Neural cell (in vitro differentiated cells): ENCODE results near the gene DOK5. TPM values are rescaled to one million over a fixed set of nuclear protein-coding genes. Genes with fewer than 3 reads are reported as not detected.

ENCODE experiments used
- H2AFZ ChIP-seq: fragments of 200-600, 300-800 bp; sonication (generic), shearing (Covaris generic); 2 replicates; pipeline ENCODE4 v1.6.0; 2014; ENCODE audit warnings: low read depth, mild to moderate bottlenecking, antibody characterized with exemption, low read length, moderate library complexity
- H3F3A ChIP-seq: fragments of 200-600 bp; shearing (Covaris generic); 2 replicates; pipeline ENCODE4 v1.6.1; 2016; ENCODE audit warnings: mild to moderate bottlenecking, moderate library complexity, mixed read lengths, antibody characterized with exemption, low read length; ENCODE audit not compliant: insufficient read depth, poor library complexity, severe bottlenecking
- H3K27ac ChIP-seq: fragments of 200-600, 300-800 bp; sonication (generic), shearing (Covaris generic); 2 replicates; pipeline ENCODE4 v1.5.1; 2014; ENCODE audit warnings: mild to moderate bottlenecking, low read length, moderate library complexity
- H3K27me3 ChIP-seq: fragments of 300-800, 200-600 bp; sonication (generic), shearing (Covaris generic); 2 replicates; pipeline ENCODE4 v1.6.0; 2014; ENCODE audit warnings: mild to moderate bottlenecking, low read depth, low read length, moderate library complexity; ENCODE audit not compliant: insufficient read depth
- H3K36me3 ChIP-seq: fragments of 300-800, 200-600 bp; sonication (generic), shearing (Covaris generic); 2 replicates; pipeline ENCODE4 v1.5.1; 2014; ENCODE audit warnings: mild to moderate bottlenecking, antibody characterized with exemption, low read length, moderate library complexity; ENCODE audit not compliant: insufficient read depth
- H3K4me2 ChIP-seq: fragments of 300-800, 200-600 bp; sonication (generic), shearing (Covaris generic); 2 replicates; pipeline ENCODE4 v1.6.0; 2014; ENCODE audit warnings: mild to moderate bottlenecking, low read length
- H3K4me3 ChIP-seq: fragments of 300-800, 200-600 bp; sonication (generic), shearing (Covaris generic); 2 replicates; pipeline ENCODE4 v1.5.1; 2014; ENCODE audit warnings: mild to moderate bottlenecking, low read length, moderate library complexity
- H3K79me2 ChIP-seq: fragments of 200-600 bp; shearing (Covaris generic); replicated peaks from 2 replicates; pipeline ENCODE4 v1.6.0; 2014; ENCODE audit warnings: mild to moderate bottlenecking, low read length, moderate library complexity; ENCODE audit not compliant: insufficient read depth
- H3K9ac ChIP-seq: fragments of 300-800, 200-600 bp; sonication (generic), shearing (Covaris generic); 2 replicates; pipeline ENCODE4 v1.6.1; 2016; ENCODE audit warnings: mild to moderate bottlenecking, low read length, mixed read lengths
- H3K9me2 ChIP-seq: fragments of 200-600 bp; shearing (Covaris generic); 2 replicates; pipeline ENCODE4 v1.6.1; 2016; ENCODE audit warnings: mild to moderate bottlenecking, low read length, mixed read lengths; ENCODE audit not compliant: insufficient read depth
- H3K9me3 ChIP-seq: fragments of 200-600, 300-800 bp; sonication (generic), shearing (Covaris generic); 2 replicates; pipeline ENCODE4 v1.6.1; 2016; ENCODE audit warnings: mild to moderate bottlenecking, mixed run types, low read length, moderate library complexity, mixed read lengths
- H4K20me1 ChIP-seq: fragments of 200-600 bp; shearing (Covaris generic); 2 replicates; pipeline ENCODE4 v1.6.1; 2016; ENCODE audit warnings: mild to moderate bottlenecking, mixed run types; ENCODE audit not compliant: insufficient read depth
- EP300 ChIP-seq: fragments of 450-650 bp; conservative IDR thresholded peaks from 2 replicates; pipeline ENCODE4 v1.6.1; 2014; ENCODE audit warnings: antibody characterized with exemption, mild to moderate bottlenecking, moderate library complexity; ENCODE audit not compliant: poor library complexity, severe bottlenecking
- EZH2 ChIP-seq: fragments of 200-600, 300-800 bp; shearing (Covaris generic), sonication (generic); IDR thresholded peaks from 2 replicates; pipeline ENCODE4 v1.6.1; 2014; ENCODE audit warnings: antibody characterized with exemption, low read length, borderline replicate concordance, mild to moderate bottlenecking; ENCODE audit not compliant: insufficient read depth, poor library complexity, severe bottlenecking
- MXI1 ChIP-seq: fragments of 450-650 bp; conservative IDR thresholded peaks from 2 replicates; pipeline ENCODE4 v1.6.1; 2014; ENCODE audit warnings: antibody characterized with exemption, mild to moderate bottlenecking; ENCODE audit not compliant: poor library complexity, severe bottlenecking
- POLR2AphosphoS5 ChIP-seq: IDR thresholded peaks from 2 replicates; pipeline ENCODE4 v1.6.1; 2012
- RAD21 ChIP-seq: fragments of 450-650 bp; conservative IDR thresholded peaks from 2 replicates; pipeline ENCODE4 v1.6.1; 2014; ENCODE audit warnings: antibody characterized with exemption, mild to moderate bottlenecking, moderate library complexity
- SMC3 ChIP-seq: fragments of 450-650 bp; conservative IDR thresholded peaks from 2 replicates; pipeline ENCODE4 v1.6.1; 2014; ENCODE audit warnings: antibody characterized with exemption, mild to moderate bottlenecking, moderate library complexity; ENCODE audit not compliant: poor library complexity
- TAF1 ChIP-seq: IDR thresholded peaks from 2 replicates; pipeline ENCODE4 v1.6.1; 2012; ENCODE audit warnings: low read depth
- polyA plus RNA-seq: library from polyadenylated mRNA; depleted of rRNA; stranded (reverse); fragments of >200 nt; gene quantifications from 2 replicates; pipeline ENCODE4 v1.2.3, GENCODE V29; 2014
- TF ChIP-seq, protein P1 (sequence below): IDR thresholded peaks from 2 replicates; pipeline ENCODE4 v1.6.1; 2012; ENCODE audit warnings: borderline replicate concordance
- TF ChIP-seq, protein P2 (sequence below): fragments of 450-650 bp; IDR thresholded peaks from 2 replicates; pipeline ENCODE4 v1.5.1; 2014; ENCODE audit warnings: antibody characterized with exemption, mild to moderate bottlenecking, moderate library complexity; ENCODE audit not compliant: poor library complexity, severe bottlenecking

The DOK5 gene
- polyA plus RNA-seq, 1 donor from 2014 or later: 4.6 TPM

DNA sequence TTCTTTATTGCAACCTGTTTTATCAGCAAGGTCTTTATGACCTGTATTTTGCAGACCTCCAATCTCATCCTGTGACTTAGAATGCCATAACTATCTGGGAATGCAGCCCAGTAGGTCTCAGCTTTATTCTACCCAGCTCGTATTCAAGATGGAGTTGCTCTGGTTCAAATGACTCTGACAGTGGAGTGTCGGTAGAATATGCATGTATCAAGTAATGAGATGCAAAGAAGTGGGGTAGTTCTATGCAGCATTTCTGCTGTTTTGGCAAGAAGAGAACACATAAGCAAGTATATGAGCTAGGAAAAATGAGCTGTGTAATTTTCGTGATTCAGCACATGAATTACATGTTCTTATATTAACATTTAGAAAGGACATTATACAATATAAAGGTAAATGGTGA lies 185.9 kb downstream of the DOK5 start:
- no peak overlapping the region for H2AFZ ChIP-seq
- no peaks in the 10 kb centered on the region for H3K9me2 ChIP-seq
- H3K9me3 ChIP-seq: no peaks in the 10 kb centered on the region
- no peaks in the 10 kb centered on the region for H4K20me1 ChIP-seq
- no peak overlapping the region for H3K4me2 ChIP-seq
- TF ChIP-seq POLR2AphosphoS5 (no peak), SMC3 (no peak), TAF1 (no peak)
- TF ChIP-seq, protein P1, sequence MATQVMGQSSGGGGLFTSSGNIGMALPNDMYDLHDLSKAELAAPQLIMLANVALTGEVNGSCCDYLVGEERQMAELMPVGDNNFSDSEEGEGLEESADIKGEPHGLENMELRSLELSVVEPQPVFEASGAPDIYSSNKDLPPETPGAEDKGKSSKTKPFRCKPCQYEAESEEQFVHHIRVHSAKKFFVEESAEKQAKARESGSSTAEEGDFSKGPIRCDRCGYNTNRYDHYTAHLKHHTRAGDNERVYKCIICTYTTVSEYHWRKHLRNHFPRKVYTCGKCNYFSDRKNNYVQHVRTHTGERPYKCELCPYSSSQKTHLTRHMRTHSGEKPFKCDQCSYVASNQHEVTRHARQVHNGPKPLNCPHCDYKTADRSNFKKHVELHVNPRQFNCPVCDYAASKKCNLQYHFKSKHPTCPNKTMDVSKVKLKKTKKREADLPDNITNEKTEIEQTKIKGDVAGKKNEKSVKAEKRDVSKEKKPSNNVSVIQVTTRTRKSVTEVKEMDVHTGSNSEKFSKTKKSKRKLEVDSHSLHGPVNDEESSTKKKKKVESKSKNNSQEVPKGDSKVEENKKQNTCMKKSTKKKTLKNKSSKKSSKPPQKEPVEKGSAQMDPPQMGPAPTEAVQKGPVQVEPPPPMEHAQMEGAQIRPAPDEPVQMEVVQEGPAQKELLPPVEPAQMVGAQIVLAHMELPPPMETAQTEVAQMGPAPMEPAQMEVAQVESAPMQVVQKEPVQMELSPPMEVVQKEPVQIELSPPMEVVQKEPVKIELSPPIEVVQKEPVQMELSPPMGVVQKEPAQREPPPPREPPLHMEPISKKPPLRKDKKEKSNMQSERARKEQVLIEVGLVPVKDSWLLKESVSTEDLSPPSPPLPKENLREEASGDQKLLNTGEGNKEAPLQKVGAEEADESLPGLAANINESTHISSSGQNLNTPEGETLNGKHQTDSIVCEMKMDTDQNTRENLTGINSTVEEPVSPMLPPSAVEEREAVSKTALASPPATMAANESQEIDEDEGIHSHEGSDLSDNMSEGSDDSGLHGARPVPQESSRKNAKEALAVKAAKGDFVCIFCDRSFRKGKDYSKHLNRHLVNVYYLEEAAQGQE: no peak
- no peaks in the 10 kb centered on the region for H3K79me2 ChIP-seq
- H3K27me3 ChIP-seq: no peaks in the 10 kb centered on the region
- H3F3A ChIP-seq: no peaks in the 10 kb centered on the region
- no peaks in the 10 kb centered on the region for H3K36me3 ChIP-seq
- no peak overlapping the region for H3K9ac ChIP-seq
- H3K4me3 ChIP-seq: no peak overlapping the region
- H3K27ac ChIP-seq: no peak overlapping the region

DNA sequence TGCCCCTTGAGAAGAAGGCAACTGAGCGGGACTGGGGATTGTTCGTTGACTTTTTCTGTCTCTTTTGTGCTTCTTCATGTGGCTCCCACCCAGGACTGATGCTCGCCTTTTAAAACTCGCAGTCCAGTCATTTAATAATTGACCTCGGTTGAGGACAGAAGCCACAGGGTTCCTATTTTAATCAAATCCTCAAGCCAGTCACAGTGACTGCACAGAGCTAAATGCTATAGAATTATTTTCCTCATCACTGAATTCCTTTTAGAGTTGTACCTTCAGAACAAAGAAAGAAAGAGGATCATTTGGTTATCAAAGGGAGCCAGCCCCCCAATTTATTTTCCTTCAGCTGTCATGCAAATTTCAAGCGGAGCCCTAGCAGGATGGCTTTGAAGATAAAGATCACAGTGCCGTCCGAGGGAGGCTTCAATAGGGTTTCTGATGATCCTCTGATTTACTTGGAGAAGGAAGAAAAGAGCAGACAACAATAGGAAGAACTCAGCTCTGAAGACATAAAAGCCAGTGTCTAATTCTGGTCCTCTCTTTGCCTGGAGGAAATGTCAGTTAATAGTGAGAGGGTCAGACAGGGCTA lies 186.6 kb downstream of the DOK5 start:
- Histone ChIP-seq H3K9ac (no peak overlapping the region), H3K9me3 (no peaks in the 10 kb centered on the region), H2AFZ (no peak overlapping the region), H3K36me3 (no peaks in the 10 kb centered on the region), H3K27me3 (no peaks in the 10 kb centered on the region), H3K4me2 (no peak overlapping the region), H4K20me1 (no peaks in the 10 kb centered on the region), H3F3A (no peaks in the 10 kb centered on the region), H3K79me2 (no peaks in the 10 kb centered on the region), H3K9me2 (no peaks in the 10 kb centered on the region), H3K4me3 (no peak overlapping the region), H3K27ac (no peak overlapping the region)
- TF ChIP-seq EZH2: no peak
- TF ChIP-seq RAD21: no peak
- no peak for TF ChIP-seq SMC3
- no peak for TF ChIP-seq POLR2AphosphoS5
- no peak for TF ChIP-seq TAF1
- no peak for TF ChIP-seq MXI1
- TF ChIP-seq, protein P2, sequence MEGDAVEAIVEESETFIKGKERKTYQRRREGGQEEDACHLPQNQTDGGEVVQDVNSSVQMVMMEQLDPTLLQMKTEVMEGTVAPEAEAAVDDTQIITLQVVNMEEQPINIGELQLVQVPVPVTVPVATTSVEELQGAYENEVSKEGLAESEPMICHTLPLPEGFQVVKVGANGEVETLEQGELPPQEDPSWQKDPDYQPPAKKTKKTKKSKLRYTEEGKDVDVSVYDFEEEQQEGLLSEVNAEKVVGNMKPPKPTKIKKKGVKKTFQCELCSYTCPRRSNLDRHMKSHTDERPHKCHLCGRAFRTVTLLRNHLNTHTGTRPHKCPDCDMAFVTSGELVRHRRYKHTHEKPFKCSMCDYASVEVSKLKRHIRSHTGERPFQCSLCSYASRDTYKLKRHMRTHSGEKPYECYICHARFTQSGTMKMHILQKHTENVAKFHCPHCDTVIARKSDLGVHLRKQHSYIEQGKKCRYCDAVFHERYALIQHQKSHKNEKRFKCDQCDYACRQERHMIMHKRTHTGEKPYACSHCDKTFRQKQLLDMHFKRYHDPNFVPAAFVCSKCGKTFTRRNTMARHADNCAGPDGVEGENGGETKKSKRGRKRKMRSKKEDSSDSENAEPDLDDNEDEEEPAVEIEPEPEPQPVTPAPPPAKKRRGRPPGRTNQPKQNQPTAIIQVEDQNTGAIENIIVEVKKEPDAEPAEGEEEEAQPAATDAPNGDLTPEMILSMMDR: no peak
- TF ChIP-seq, protein P1: no peak
- no peak for TF ChIP-seq EP300
